ENCODE results near the gene SCUBE2. TPM values are rescaled to one million over a fixed set of nuclear protein-coding genes. Genes with fewer than 3 reads are reported as not detected.

The SCUBE2 gene
- polyA plus RNA-seq, 2 of the 4 experiments (the other 2 are of a cell fraction): 0.49 to 0.63 TPM

DNA sequence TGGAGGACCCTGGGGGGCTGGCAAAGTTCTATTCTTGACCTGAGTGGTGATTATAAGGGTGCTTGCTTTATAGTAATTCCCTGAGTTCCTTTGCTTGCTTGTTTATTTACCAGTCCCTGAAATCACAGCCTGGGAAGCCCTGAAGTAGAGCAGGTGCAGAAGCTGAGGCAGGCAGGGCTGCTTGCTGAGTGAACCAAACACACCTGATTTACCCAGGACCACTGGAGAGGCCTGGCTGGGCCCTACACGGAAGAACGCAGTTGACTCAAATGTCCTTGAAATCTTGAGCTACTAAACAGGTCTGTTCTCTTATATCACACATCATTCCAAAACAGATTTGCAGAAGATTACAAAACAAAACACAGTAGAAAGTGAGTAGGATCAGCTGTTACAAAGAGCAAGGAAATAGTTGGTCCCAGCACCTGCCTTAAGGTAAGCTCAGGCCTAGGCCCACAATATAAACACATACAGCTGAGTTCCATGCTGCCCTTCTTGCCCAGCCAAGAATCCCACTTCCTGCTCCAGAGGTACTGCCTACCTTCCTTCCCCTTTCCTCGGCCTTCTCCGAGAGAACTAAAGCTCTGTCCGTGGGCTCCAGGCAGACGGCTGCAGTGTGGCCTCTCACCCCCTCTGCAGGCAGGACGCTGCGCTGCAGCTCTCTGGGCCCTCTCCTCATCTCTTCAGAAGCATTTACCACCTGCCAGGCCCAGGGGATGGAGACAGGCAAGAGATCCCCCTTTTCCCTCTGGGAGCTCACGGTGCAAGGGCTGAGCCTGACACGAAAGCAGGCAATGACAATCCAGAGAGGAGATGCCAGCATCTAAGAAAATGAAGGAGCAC lies 46.1 kb upstream of the SCUBE2 start (continued):
- TF ChIP-seq CTCF (IDR thresholded peaks at IDR 0.05) (peak; percentile 84), FOXS1 (CRISPR knock-in tag; IDR thresholded peaks at IDR 0.05) (no peak), RAD21 (conservative IDR thresholded peaks at IDR 0.05 in 1 of 2, IDR thresholded peaks at IDR 0.05 in 1 of 2) (peak; percentile 86 to 87), NPAS2 (CRISPR knock-in tag; IDR thresholded peaks at IDR 0.05; ENCODE audit: borderline replicate concordance) (no peak)

- DNase-seq (ENCODE audit: low read depth in 1 of 2, low spot score in 1 of 2) (no peak), FAIRE-seq (no peak), ATAC-seq (no peak)
- no peaks in the 10 kb centered on the region for H3K9me3 ChIP-seq
- H3K4me2 ChIP-seq: no peak overlapping the region
- TF ChIP-seq HOXA7 (CRISPR knock-in tag; IDR thresholded peaks at IDR 0.05): no peak
- no peak for TF ChIP-seq FOSL2 (IDR thresholded peaks at IDR 0.05)
- TF ChIP-seq FOSL2 (CRISPR knock-in tag; IDR thresholded peaks at IDR 0.05): no peak
- no peak for TF ChIP-seq HOXB5 (CRISPR knock-in tag; IDR thresholded peaks at IDR 0.05)
- TF ChIP-seq GATA3 (IDR thresholded peaks at IDR 0.05; ENCODE audit: borderline replicate concordance): no peak
- TF ChIP-seq HEYL (CRISPR knock-in tag; IDR thresholded peaks at IDR 0.05): no peak
- no peak for TF ChIP-seq TFCP2L1 (CRISPR knock-in tag; IDR thresholded peaks at IDR 0.05)
- no peak for TF ChIP-seq CHD4 (IDR thresholded peaks at IDR 0.05; ENCODE audit: borderline replicate concordance)
- TF ChIP-seq ATOH8 (CRISPR knock-in tag; IDR thresholded peaks at IDR 0.05; ENCODE audit: low read depth): no peak
- no peak for TF ChIP-seq CTCF (IDR thresholded peaks at IDR 0.05)
- TF ChIP-seq EP300 (IDR thresholded peaks at IDR 0.05): no peak
- no peak for TF ChIP-seq RFX5 (IDR thresholded peaks at IDR 0.05)
- no peak for TF ChIP-seq CEBPB (IDR thresholded peaks at IDR 0.05)
- no peak for TF ChIP-seq TP53 (CRISPR knock-in tag; IDR thresholded peaks at IDR 0.05)
- peaks cover 30% of the 10 kb centered on the region for H3K4me1 ChIP-seq
- H3K4me3 ChIP-seq: no peak overlapping the region
- CTCF ChIA-PET: interaction anchor here (0.9 to 9.0 kb wide), 10 partner anchors 10 to 371 kb away, joined by 3 to 160 read pairs (median 12); no protein-coding TSS in a partner anchor
- POLR2A ChIA-PET: no interaction called here
- H3K27ac ChIP-seq: no peak overlapping the region
- 96% methylated on average over 2 of the region's 2 CpGs for WGBS (ENCODE audit: missing lambda C conversion rate)
Observed at GRCh38 chr11:9136741-9137140, 45.3 kb upstream of the SCUBE2 start.

DNA sequence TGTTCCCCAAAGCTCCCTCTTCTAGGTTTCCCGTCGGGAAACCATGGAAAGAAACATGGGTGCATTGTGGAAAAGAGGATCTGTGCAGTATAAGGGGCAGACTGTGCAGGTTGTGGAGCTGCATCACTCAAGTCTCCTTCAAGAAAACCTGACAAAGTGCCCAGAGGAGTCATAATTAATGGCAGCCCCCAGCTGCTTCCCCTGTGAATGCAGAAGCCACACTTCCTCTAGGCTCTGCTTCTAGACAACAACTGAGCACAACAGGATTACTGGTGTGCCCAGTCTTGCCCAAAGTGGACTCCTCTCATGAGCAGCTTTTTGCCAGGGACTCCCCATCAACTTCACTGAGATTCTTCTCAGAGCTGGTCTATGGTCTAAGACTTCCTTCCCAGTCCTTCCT lies 42.6 kb upstream of the SCUBE2 start:
- ChIA-PET CTCF (interaction anchor here (0.6 to 2.7 kb wide), 7 partner anchors 10 to 1526 kb away, joined by 3 to 8 read pairs (median 4); no protein-coding TSS in a partner anchor), POLR2A (no interaction called here)
- TF ChIP-seq HMGXB4 (CRISPR knock-in tag; IDR thresholded peaks at IDR 0.05; ENCODE audit: borderline replicate concordance) (no peak), CHD2 (IDR thresholded peaks at IDR 0.05; ENCODE audit: low read length, partially characterized antibody) (no peak), FOSL2 (IDR thresholded peaks at IDR 0.05) (no peak), FOSL2 (CRISPR knock-in tag; IDR thresholded peaks at IDR 0.05) (no peak), ZSCAN20 (CRISPR knock-in tag; IDR thresholded peaks at IDR 0.05) (no peak), HEYL (CRISPR knock-in tag; IDR thresholded peaks at IDR 0.05) (no peak), ZC3H11A (IDR thresholded peaks at IDR 0.05) (no peak), SREBF2 (IDR thresholded peaks at IDR 0.05) (no peak), CHD4 (IDR thresholded peaks at IDR 0.05; ENCODE audit: borderline replicate concordance) (no peak)
- TF ChIP-seq, protein P1, sequence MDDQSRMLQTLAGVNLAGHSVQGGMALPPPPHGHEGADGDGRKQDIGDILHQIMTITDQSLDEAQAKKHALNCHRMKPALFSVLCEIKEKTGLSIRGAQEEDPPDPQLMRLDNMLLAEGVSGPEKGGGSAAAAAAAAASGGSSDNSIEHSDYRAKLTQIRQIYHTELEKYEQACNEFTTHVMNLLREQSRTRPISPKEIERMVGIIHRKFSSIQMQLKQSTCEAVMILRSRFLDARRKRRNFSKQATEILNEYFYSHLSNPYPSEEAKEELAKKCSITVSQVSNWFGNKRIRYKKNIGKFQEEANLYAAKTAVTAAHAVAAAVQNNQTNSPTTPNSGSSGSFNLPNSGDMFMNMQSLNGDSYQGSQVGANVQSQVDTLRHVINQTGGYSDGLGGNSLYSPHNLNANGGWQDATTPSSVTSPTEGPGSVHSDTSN (IDR thresholded peaks at IDR 0.05): no peak
- H3K4me1 ChIP-seq: peaks cover 12% of the 10 kb centered on the region
- H3K27ac ChIP-seq: no peak overlapping the region
- H3K4me2 ChIP-seq: no peak overlapping the region
- no peak for FAIRE-seq
- WGBS (ENCODE audit: missing lambda C conversion rate): 94% methylated on average over 2 of the region's 2 CpGs
- no peaks in the 10 kb centered on the region for H3K9me3 ChIP-seq
- no peak for DNase-seq (ENCODE audit: low read depth in 1 of 2, low spot score in 1 of 2)
- H3K4me3 ChIP-seq: no peak overlapping the region
- ATAC-seq: no peak

Measured in A549 (cell line).